ENCODE data around the gene LAMTOR2.

Gene LAMTOR2

GRCh38 chr1:156052862-156053767 is 1.5 kb upstream of the LAMTOR2 start:
- H3K36me3 ChIP-seq (ENCODE audit: control insufficient read depth in 2 of 2, insufficient read depth in 2 of 2, low read length in 2 of 2): peaks cover 7 to 16% of the 10 kb centered on the region in 2 donors

GRCh38 chr1:156053768-156054499 is 648 bp upstream of the LAMTOR2 start, which contains the start of gene UBQLN4:
Gene UBQLN4, minus strand, starts transcription at chr1:156053798. Its CDS starts 97 bp downstream, at chr1:156053701.
- peaks cover 23% of the 10 kb centered on the region for H3K4me1 ChIP-seq (ENCODE audit: control insufficient read depth, insufficient read depth, low read length)
- H3K27ac ChIP-seq (ENCODE audit: low read length): peak within 1 kb of the TSS; percentile 79
- peak within 1 kb of the TSS; percentile 83 to 98 for H3K4me3 ChIP-seq (ENCODE audit: low read length in 2 of 2)
- peak within 1 kb of the TSS; percentile 79 to 80 for H3K9ac ChIP-seq (ENCODE audit: low read length in 2 of 2)
- no peaks in the 10 kb centered on the region for H3K27me3 ChIP-seq (ENCODE audit: control insufficient read depth in 1 of 2, insufficient read depth in 2 of 2, low read length in 2 of 2)
- peaks cover 6 to 15% of the 10 kb centered on the region in 2 donors for H3K36me3 ChIP-seq (ENCODE audit: control insufficient read depth in 2 of 2, insufficient read depth in 2 of 2, low read length in 2 of 2)
- H3K9me3 ChIP-seq (ENCODE audit: control insufficient read depth in 2 of 2, low read length in 2 of 2): no peaks in the 10 kb centered on the region

More at GRCh38 chr1:156052862-156053767, 1.5 kb upstream of the LAMTOR2 start:
- Histone ChIP-seq H3K27ac (ENCODE audit: low read length) (peak overlapping the region; percentile 64), H3K27me3 (ENCODE audit: control insufficient read depth in 1 of 2, insufficient read depth in 2 of 2, low read length in 2 of 2) (no peaks in the 10 kb centered on the region), H3K9ac (ENCODE audit: low read length in 2 of 2) (peak overlapping the region; percentile 60 to 62), H3K4me1 (ENCODE audit: control insufficient read depth, insufficient read depth, low read length) (peaks cover 23% of the 10 kb centered on the region), H3K9me3 (ENCODE audit: control insufficient read depth in 2 of 2, low read length in 2 of 2) (no peaks in the 10 kb centered on the region), H3K4me3 (ENCODE audit: low read length in 2 of 2) (peak overlapping the region; percentile 73 to 79)

GRCh38 chr1:156055281-156056048 is 883 bp downstream of the LAMTOR2 start:
- Histone ChIP-seq H3K36me3 (ENCODE audit: control insufficient read depth in 2 of 2, insufficient read depth in 2 of 2, low read length in 2 of 2) (peaks cover 2 to 9% of the 10 kb centered on the region in 2 donors), H3K9me3 (ENCODE audit: control insufficient read depth in 2 of 2, low read length in 2 of 2) (no peaks in the 10 kb centered on the region), H3K4me1 (ENCODE audit: control insufficient read depth, insufficient read depth, low read length) (peaks cover 23% of the 10 kb centered on the region), H3K27ac (ENCODE audit: low read length) (peak overlapping the region; percentile 18), H3K4me3 (ENCODE audit: low read length in 2 of 2) (peak overlapping the region; percentile 83 to 98), H3K27me3 (ENCODE audit: control insufficient read depth in 1 of 2, insufficient read depth in 2 of 2, low read length in 2 of 2) (no peaks in the 10 kb centered on the region), H3K9ac (ENCODE audit: low read length in 2 of 2) (peak overlapping the region; percentile 80 to 85)

GRCh38 chr1:156056326-156056849 is 1.8 kb downstream of the LAMTOR2 start:
- Histone ChIP-seq H3K36me3 (ENCODE audit: control insufficient read depth in 2 of 2, insufficient read depth in 2 of 2, low read length in 2 of 2) (peaks cover 2 to 6% of the 10 kb centered on the region in 2 donors), H3K27ac (ENCODE audit: low read length) (no peak overlapping the region), H3K4me3 (ENCODE audit: low read length in 2 of 2) (no peak overlapping the region), H3K9ac (ENCODE audit: low read length in 2 of 2) (no peak overlapping the region), H3K9me3 (ENCODE audit: control insufficient read depth in 2 of 2, low read length in 2 of 2) (no peaks in the 10 kb centered on the region), H3K4me1 (ENCODE audit: control insufficient read depth, insufficient read depth, low read length) (peaks cover 23% of the 10 kb centered on the region), H3K27me3 (ENCODE audit: control insufficient read depth in 1 of 2, insufficient read depth in 2 of 2, low read length in 2 of 2) (no peaks in the 10 kb centered on the region)

- Histone ChIP-seq H3K27ac (ENCODE audit: low read length) (no peak within 1 kb of the TSS), H3K9me3 (ENCODE audit: control insufficient read depth in 2 of 2, low read length in 2 of 2) (no peaks in the 10 kb centered on the region), H3K4me3 (ENCODE audit: low read length in 2 of 2) (no peak within 1 kb of the TSS), H3K9ac (ENCODE audit: low read length in 2 of 2) (no peak within 1 kb of the TSS), H3K36me3 (ENCODE audit: control insufficient read depth in 2 of 2, insufficient read depth in 2 of 2, low read length in 2 of 2) (peaks cover 2 to 6% of the 10 kb centered on the region in 2 donors), H3K4me1 (ENCODE audit: control insufficient read depth, insufficient read depth, low read length) (peaks cover 2% of the 10 kb centered on the region), H3K27me3 (ENCODE audit: control insufficient read depth in 1 of 2, insufficient read depth in 2 of 2, low read length in 2 of 2) (no peaks in the 10 kb centered on the region)
These were observed 6.5 kb downstream of the LAMTOR2 start, which contains the start of gene RAB25 for GRCh38 chr1:156060937-156061636. Gene RAB25, plus strand, starts transcription at chr1:156061160. Its CDS starts 241 bp downstream, at chr1:156061401.

- Histone ChIP-seq H3K27me3 (ENCODE audit: control insufficient read depth in 1 of 2, insufficient read depth in 2 of 2, low read length in 2 of 2) (peaks cover 0 to under 1% of the 10 kb centered on the region in 2 donors), H3K4me3 (ENCODE audit: low read length in 2 of 2) (no peak overlapping the region), H3K4me1 (ENCODE audit: control insufficient read depth, insufficient read depth, low read length) (no peaks in the 10 kb centered on the region), H3K9ac (ENCODE audit: low read length in 2 of 2) (no peak overlapping the region), H3K27ac (ENCODE audit: low read length) (no peak overlapping the region), H3K36me3 (ENCODE audit: control insufficient read depth in 2 of 2, insufficient read depth in 2 of 2, low read length in 2 of 2) (peaks cover 2 to 6% of the 10 kb centered on the region in 2 donors), H3K9me3 (ENCODE audit: control insufficient read depth in 2 of 2, low read length in 2 of 2) (no peaks in the 10 kb centered on the region)
These were observed 7.6 kb downstream of the LAMTOR2 start for GRCh38 chr1:156062189-156062588.

GRCh38 chr1:156063997-156064285 is 9.4 kb downstream of the LAMTOR2 start:
- Histone ChIP-seq H3K27me3 (ENCODE audit: control insufficient read depth in 1 of 2, insufficient read depth in 2 of 2, low read length in 2 of 2) (peaks cover 0 to 2% of the 10 kb centered on the region in 2 donors), H3K36me3 (ENCODE audit: control insufficient read depth in 2 of 2, insufficient read depth in 2 of 2, low read length in 2 of 2) (no peaks in the 10 kb centered on the region), H3K9me3 (ENCODE audit: control insufficient read depth in 2 of 2, low read length in 2 of 2) (no peaks in the 10 kb centered on the region), H3K4me3 (ENCODE audit: low read length in 2 of 2) (no peak overlapping the region), H3K4me1 (ENCODE audit: control insufficient read depth, insufficient read depth, low read length) (no peaks in the 10 kb centered on the region), H3K27ac (ENCODE audit: low read length) (no peak overlapping the region), H3K9ac (ENCODE audit: low read length in 2 of 2) (no peak overlapping the region)

- Histone ChIP-seq H3K4me3 (ENCODE audit: low read length in 2 of 2) (no peak overlapping the region), H3K27me3 (ENCODE audit: control insufficient read depth in 1 of 2, insufficient read depth in 2 of 2, low read length in 2 of 2) (peaks cover 0 to 2% of the 10 kb centered on the region in 2 donors)
These were observed 10.0 kb downstream of the LAMTOR2 start for GRCh38 chr1:156064615-156065014.

GRCh38 chr1:156065212-156065611 is 10.6 kb downstream of the LAMTOR2 start:
- Histone ChIP-seq H3K9ac (ENCODE audit: low read length in 2 of 2) (no peak overlapping the region), H3K27ac (ENCODE audit: low read length) (no peak overlapping the region), H3K9me3 (ENCODE audit: control insufficient read depth in 2 of 2, low read length in 2 of 2) (no peaks in the 10 kb centered on the region), H3K4me3 (ENCODE audit: low read length in 2 of 2) (no peak overlapping the region), H3K36me3 (ENCODE audit: control insufficient read depth in 2 of 2, insufficient read depth in 2 of 2, low read length in 2 of 2) (no peaks in the 10 kb centered on the region), H3K4me1 (ENCODE audit: control insufficient read depth, insufficient read depth, low read length) (no peaks in the 10 kb centered on the region), H3K27me3 (ENCODE audit: control insufficient read depth in 1 of 2, insufficient read depth in 2 of 2, low read length in 2 of 2) (peaks cover 0 to 4% of the 10 kb centered on the region in 2 donors)

More at GRCh38 chr1:156064615-156065014, 10.0 kb downstream of the LAMTOR2 start:
- H3K36me3 ChIP-seq (ENCODE audit: control insufficient read depth in 2 of 2, insufficient read depth in 2 of 2, low read length in 2 of 2): no peaks in the 10 kb centered on the region
- no peak overlapping the region for H3K9ac ChIP-seq (ENCODE audit: low read length in 2 of 2)
- no peaks in the 10 kb centered on the region for H3K4me1 ChIP-seq (ENCODE audit: control insufficient read depth, insufficient read depth, low read length)
- no peak overlapping the region for H3K27ac ChIP-seq (ENCODE audit: low read length)
- H3K9me3 ChIP-seq (ENCODE audit: control insufficient read depth in 2 of 2, low read length in 2 of 2): no peaks in the 10 kb centered on the region
